Activated naive CD8-positive, alpha-beta T cell treated with anti-CD3 and anti-CD28 coated beads for 36 hours (primary cell): ENCODE data around the gene CYP2D6. TPM values are rescaled to one million over a fixed set of nuclear protein-coding genes. Genes with fewer than 3 reads are reported as not detected.
"Not testable (repeated sequence)": the region's sequence is repeated elsewhere in the genome, so short reads cannot be mapped to it uniquely, and the experiment has no call there.

Experiments used
- DNase-seq: peaks from one replicate; pipeline ENCODE4 v3.0.0; 2021
- H3K27ac Mint-ChIP-seq: one replicate; pipeline ENCODE4 v1.8.0; 2022; ENCODE audit warnings: mild to moderate bottlenecking, moderate library complexity, mixed read lengths
- H3K27me3 Mint-ChIP-seq: one replicate; pipeline ENCODE4 v1.8.0; 2022; ENCODE audit warnings: mild to moderate bottlenecking, mixed read lengths
- H3K36me3 Mint-ChIP-seq: one replicate; pipeline ENCODE4 v1.8.0; 2021; ENCODE audit warnings: mild to moderate bottlenecking, mixed read lengths
- H3K4me1 Mint-ChIP-seq: one replicate; pipeline ENCODE4 v1.8.0; 2021; ENCODE audit warnings: mixed read lengths
- H3K4me3 Mint-ChIP-seq: one replicate; pipeline ENCODE4 v1.8.0; 2022; ENCODE audit warnings: mild to moderate bottlenecking, moderate library complexity, mixed read lengths
- H3K9me3 Mint-ChIP-seq: one replicate; pipeline ENCODE4 v1.8.0; 2022; ENCODE audit warnings: mixed read lengths
- total RNA-seq, 2 experiments: library from RNA; stranded (reverse); gene quantifications; one replicate each; pipeline ENCODE4 v1.2.3, GENCODE V29; 2021

The CYP2D6 gene
- total RNA-seq, 2 experiments from 2014 or later: 1.6 to 2.4 TPM

- not testable (repeated sequence) for DNase-seq, H3K9me3 Mint-ChIP-seq, H3K27ac Mint-ChIP-seq, H3K4me1 Mint-ChIP-seq, H3K27me3 Mint-ChIP-seq, H3K4me3 Mint-ChIP-seq
- H3K36me3 Mint-ChIP-seq: peaks cover 10% of the 10 kb centered on the region
Measured at GRCh38 chr22:42149798-42150197, 19.2 kb upstream of the CYP2D6 start.

- DNase-seq: no peak
- no peaks in the 10 kb centered on the region for H3K9me3 Mint-ChIP-seq
- no peaks in the 10 kb centered on the region for H3K27me3 Mint-ChIP-seq
- H3K36me3 Mint-ChIP-seq: peaks cover 9% of the 10 kb centered on the region
- H3K4me3 Mint-ChIP-seq: no peak overlapping the region
- H3K27ac Mint-ChIP-seq: no peak overlapping the region
- peaks cover 3% of the 10 kb centered on the region for H3K4me1 Mint-ChIP-seq
Measured at GRCh38 chr22:42145175-42145574, 14.6 kb upstream of the CYP2D6 start.

- not testable (repeated sequence) for H3K9me3 Mint-ChIP-seq, H3K4me1 Mint-ChIP-seq, DNase-seq, H3K27ac Mint-ChIP-seq, H3K27me3 Mint-ChIP-seq, H3K4me3 Mint-ChIP-seq
- peaks cover 15% of the 10 kb centered on the region for H3K36me3 Mint-ChIP-seq
Measured at GRCh38 chr22:42143859-42144822, 13.5 kb upstream of the CYP2D6 start.

DNA sequence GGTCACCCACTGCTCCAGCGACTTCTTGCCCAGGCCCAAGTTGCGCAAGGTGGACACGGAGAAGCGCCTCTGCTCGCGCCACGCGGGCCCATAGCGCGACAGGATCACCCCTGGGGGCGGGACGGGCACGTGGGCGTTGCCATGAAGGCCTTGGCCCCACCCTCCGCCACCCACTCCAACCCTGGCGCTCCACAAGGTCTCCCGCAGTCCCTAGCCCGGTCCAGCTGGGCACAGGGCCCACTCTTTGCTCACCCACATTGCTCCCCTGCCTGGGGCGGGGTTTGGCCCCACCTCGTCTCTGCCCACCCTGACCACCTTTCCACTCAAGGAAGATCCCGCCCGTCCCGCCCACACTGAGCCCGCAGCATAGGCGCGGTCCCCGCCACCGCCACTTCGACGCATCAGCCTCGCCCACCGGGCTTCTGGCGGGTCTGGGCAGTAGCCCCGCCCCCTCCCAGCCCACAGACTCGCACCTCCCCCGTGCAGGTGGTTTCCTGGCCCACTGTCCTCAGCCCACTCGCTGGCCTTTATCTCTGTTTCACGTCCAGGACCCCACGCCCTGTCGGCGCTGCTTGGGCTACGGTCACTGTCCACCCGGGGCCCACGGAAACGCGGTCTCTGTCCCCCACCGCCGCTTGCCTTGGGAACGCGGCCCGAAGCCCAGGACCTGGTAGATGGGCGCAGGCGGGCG, 12.3 kb upstream of the CYP2D6 start:
- Mint-ChIP-seq H3K9me3 (no peaks in the 10 kb centered on the region), H3K27me3 (no peaks in the 10 kb centered on the region), H3K4me1 (peaks cover 3% of the 10 kb centered on the region), H3K36me3 (peaks cover 13% of the 10 kb centered on the region), H3K4me3 (no peak overlapping the region), H3K27ac (no peak overlapping the region)
- no peak for DNase-seq

DNA sequence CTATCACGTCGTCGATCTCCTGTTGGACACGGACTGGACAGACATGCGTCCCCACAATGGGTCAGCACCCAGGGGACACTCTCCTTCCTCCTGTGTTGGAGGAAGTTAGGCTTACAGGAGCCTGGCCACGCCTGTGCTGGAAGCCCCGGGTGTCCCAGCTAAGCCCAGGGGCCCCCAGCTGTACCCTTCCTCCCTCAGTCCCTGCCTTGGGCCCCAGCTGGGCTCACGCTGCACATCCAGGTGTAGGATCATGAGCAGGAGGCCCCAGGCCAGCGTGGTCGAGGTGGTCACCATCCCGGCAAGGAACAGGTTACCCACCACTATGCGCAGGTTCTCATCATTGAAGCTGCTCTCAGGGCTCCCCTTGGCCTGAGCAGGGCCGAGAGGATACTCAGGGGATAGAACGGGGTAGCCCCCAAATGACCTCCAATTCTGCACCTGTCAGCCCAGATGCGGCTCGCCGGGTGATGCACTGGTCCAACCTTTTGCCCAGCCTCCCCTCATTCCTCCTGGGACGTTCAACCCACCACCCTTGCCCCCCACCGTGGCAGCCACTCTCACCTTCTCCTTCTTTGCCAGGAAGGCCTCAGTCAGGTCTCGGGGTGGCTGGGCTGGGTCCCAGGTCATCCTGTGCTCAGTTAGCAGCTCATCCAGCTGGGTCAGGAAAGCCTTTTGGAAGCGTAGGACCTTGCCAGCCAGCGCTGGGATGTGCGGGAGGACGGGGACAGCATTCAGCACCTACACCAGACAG, 10.9 kb upstream of the CYP2D6 start:
- not testable (repeated sequence) for H3K27ac Mint-ChIP-seq, H3K27me3 Mint-ChIP-seq, H3K9me3 Mint-ChIP-seq, H3K4me1 Mint-ChIP-seq, H3K36me3 Mint-ChIP-seq, DNase-seq, H3K4me3 Mint-ChIP-seq

GRCh38 chr22:42140153-42140552, 9.5 kb upstream of the CYP2D6 start:
- not testable (repeated sequence) for H3K9me3 Mint-ChIP-seq, H3K4me3 Mint-ChIP-seq, H3K27me3 Mint-ChIP-seq

GRCh38 chr22:42139508-42139907, 8.9 kb upstream of the CYP2D6 start:
- not testable (repeated sequence) for H3K27ac Mint-ChIP-seq, H3K36me3 Mint-ChIP-seq, DNase-seq, H3K9me3 Mint-ChIP-seq, H3K4me1 Mint-ChIP-seq, H3K27me3 Mint-ChIP-seq, H3K4me3 Mint-ChIP-seq

More at GRCh38 chr22:42140153-42140552, 9.5 kb upstream of the CYP2D6 start:
- not testable (repeated sequence) for H3K4me1 Mint-ChIP-seq, DNase-seq, H3K36me3 Mint-ChIP-seq, H3K27ac Mint-ChIP-seq

DNA sequence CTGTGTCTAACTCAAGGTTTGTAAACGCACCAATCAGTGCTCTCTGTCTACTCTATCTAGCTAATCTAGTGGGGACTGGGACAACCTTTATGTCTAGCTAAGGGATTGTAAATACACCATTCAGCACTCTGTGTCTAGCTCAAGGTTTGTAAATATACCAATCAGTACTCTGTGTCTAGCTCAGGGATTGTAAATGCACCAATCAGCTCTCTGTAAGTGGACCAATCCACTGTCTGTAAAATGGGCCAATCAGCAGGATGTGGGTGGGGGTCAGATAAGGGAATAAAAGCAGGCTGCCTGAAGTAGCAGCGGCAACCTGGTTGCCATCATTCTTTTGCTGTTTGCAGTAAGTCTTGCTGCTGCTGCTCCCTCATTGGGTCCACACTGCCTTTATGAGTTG, 8.4 kb upstream of the CYP2D6 start:
- DNase-seq: no peak
- Mint-ChIP-seq H3K4me1 (no peaks in the 10 kb centered on the region), H3K9me3 (no peaks in the 10 kb centered on the region), H3K36me3 (peaks cover 7% of the 10 kb centered on the region), H3K27ac (no peak overlapping the region), H3K4me3 (no peak overlapping the region), H3K27me3 (no peaks in the 10 kb centered on the region)

GRCh38 chr22:42138122-42138770, 7.6 kb upstream of the CYP2D6 start:
- Mint-ChIP-seq H3K27me3 (no peaks in the 10 kb centered on the region), H3K4me1 (no peaks in the 10 kb centered on the region), H3K9me3 (no peaks in the 10 kb centered on the region), H3K4me3 (no peak overlapping the region), H3K27ac (no peak overlapping the region), H3K36me3 (peaks cover 7% of the 10 kb centered on the region)
- DNase-seq: no peak

DNA sequence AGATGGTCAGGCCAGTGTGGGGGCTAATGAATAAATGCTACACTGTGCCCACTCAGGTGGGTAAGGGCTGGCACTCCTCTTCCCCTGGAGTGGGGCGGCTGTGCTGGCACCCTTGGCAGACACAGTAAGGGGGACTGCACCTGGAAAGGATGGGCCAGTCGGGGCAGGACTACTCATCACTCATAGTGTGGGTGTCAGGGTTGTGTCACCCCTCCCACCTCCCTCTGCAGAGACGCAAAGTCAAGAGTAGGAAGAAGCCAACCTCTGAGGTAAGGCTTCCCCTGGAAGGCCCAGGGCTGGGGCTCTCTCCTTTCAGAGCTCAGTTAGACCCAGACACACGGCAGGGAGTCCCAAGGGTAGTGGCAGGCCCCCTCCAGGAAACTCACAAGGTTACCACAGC, 5.1 kb upstream of the CYP2D6 start:
- H3K36me3 Mint-ChIP-seq, H3K4me1 Mint-ChIP-seq, H3K27ac Mint-ChIP-seq, H3K4me3 Mint-ChIP-seq, H3K9me3 Mint-ChIP-seq, DNase-seq, H3K27me3 Mint-ChIP-seq: not testable (repeated sequence)

DNA sequence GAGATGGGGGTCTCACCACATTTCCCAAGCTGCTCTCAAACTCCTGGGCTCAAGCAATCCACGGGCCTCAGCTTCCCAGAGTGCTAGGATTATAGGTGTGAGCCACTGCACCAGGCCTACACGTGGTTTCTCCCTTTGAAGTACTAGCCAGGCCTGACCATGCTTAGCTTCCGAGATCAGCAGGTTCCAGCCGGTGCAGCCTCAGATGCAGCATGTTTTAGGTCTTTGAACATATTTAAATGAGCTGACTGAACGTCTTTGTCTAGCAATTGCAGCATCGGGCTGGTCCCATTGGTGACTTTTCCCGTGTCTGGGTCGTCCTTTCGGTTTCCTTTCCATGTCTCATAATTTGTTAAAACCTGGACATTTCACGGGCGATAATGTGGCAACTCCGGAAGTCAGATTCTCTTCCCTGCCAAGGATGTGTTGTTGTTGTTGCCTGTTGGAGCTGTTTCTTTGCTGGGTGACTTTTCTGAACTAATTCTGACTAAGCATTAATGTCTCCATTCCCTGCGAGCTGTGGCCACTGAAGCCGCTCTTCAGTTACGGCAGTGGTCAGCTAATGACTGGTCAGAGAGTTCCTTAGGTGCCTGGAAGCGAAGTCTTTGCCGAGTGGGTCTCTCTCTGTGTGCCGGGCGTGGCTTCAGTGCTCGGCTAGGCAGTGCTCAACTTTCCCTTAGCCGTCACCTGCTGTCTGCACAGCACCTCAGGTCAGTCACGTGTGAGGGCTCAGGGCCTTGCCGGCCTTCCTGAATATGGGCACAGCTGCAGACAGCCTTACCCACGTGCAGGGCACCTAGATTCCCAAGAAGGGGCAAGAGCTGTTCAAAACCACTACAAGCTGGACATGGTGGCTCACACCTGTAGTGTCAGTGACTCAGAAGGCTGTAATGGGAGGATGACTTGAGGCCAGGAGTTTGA, 3.8 kb upstream of the CYP2D6 start:
- no peaks in the 10 kb centered on the region for H3K4me1 Mint-ChIP-seq
- no peak overlapping the region for H3K27ac Mint-ChIP-seq
- H3K4me3 Mint-ChIP-seq: no peak overlapping the region
- no peak for DNase-seq
- H3K27me3 Mint-ChIP-seq: no peaks in the 10 kb centered on the region
- H3K9me3 Mint-ChIP-seq: no peaks in the 10 kb centered on the region
- H3K36me3 Mint-ChIP-seq: peaks cover 2% of the 10 kb centered on the region

GRCh38 chr22:42132457-42132856, 1.8 kb upstream of the CYP2D6 start:
- no peak overlapping the region for H3K27ac Mint-ChIP-seq
- DNase-seq: no peak
- H3K36me3 Mint-ChIP-seq: no peaks in the 10 kb centered on the region
- H3K4me1 Mint-ChIP-seq: no peaks in the 10 kb centered on the region
- H3K4me3 Mint-ChIP-seq: no peak overlapping the region
- no peaks in the 10 kb centered on the region for H3K27me3 Mint-ChIP-seq
- H3K9me3 Mint-ChIP-seq: no peaks in the 10 kb centered on the region

GRCh38 chr22:42131562-42131961, 952 bp upstream of the CYP2D6 start:
- H3K36me3 Mint-ChIP-seq: no peaks in the 10 kb centered on the region
- H3K27ac Mint-ChIP-seq: no peak overlapping the region
- H3K4me3 Mint-ChIP-seq: no peak overlapping the region
- no peaks in the 10 kb centered on the region for H3K27me3 Mint-ChIP-seq
- H3K4me1 Mint-ChIP-seq: no peaks in the 10 kb centered on the region
- H3K9me3 Mint-ChIP-seq: no peaks in the 10 kb centered on the region
- no peak for DNase-seq

GRCh38 chr22:42130182-42130581, 428 bp downstream of the CYP2D6 start:
- H3K9me3 Mint-ChIP-seq, H3K36me3 Mint-ChIP-seq, H3K27me3 Mint-ChIP-seq, H3K4me3 Mint-ChIP-seq, H3K27ac Mint-ChIP-seq, DNase-seq, H3K4me1 Mint-ChIP-seq: not testable (repeated sequence)
